ENCODE measurements around the gene CELA1. TPM values are rescaled to one million over a fixed set of nuclear protein-coding genes. Genes with fewer than 3 reads are reported as not detected.
A peak's percentile ranks its signal among the peaks of the same experiment; 100 is the strongest.

Gene CELA1
- total and polyA plus RNA-seq, 7 donors, result not detected

- intact Hi-C loops (cut with DNase I), result no loop called here
- H3K36me3 ChIP-seq (ENCODE audit: insufficient read depth in 1 of 2, low read depth in 1 of 2), result no peaks in the 10 kb centered on the region
- TF ChIP-seq CTCF (IDR thresholded peaks at IDR 0.05), result no peak
- no peaks in the 10 kb centered on the region for H3K27me3 ChIP-seq (ENCODE audit: insufficient read depth in 3 of 3, low read length in 2 of 3)
- no peak overlapping the region for H3K27ac ChIP-seq
- H3K4me3 ChIP-seq, result no peak overlapping the region
- ATAC-seq, result no peak
- no peaks in the 10 kb centered on the region for H3K9me3 ChIP-seq
- no peak for DNase-seq
- 92 to 94% (median 92%) methylated on average over 4 of the region's 4 CpGs for WGBS, 3 donors
- H3K4me1 ChIP-seq, result no peaks in the 10 kb centered on the region
Measured at GRCh38 chr12:51324953-51325352, 21.5 kb downstream of the CELA1 start.

- Histone ChIP-seq H3K36me3 (ENCODE audit: insufficient read depth in 1 of 2, low read depth in 1 of 2) (no peaks in the 10 kb centered on the region), H3K4me1 (no peaks in the 10 kb centered on the region), H3K27ac (no peak within 1 kb of the TSS), H3K4me3 (peak within 1 kb of the TSS; percentile 42), H3K9me3 (no peaks in the 10 kb centered on the region), H3K27me3 (ENCODE audit: insufficient read depth in 3 of 3, low read length in 2 of 3) (no peaks in the 10 kb centered on the region)
- peak in 2 of 4 donors; percentile 24 to 46 for ATAC-seq
- 89 to 93% (median 90%) methylated on average over 60 of the region's 60 CpGs for WGBS, 3 donors
- TF ChIP-seq CTCF (IDR thresholded peaks at IDR 0.05), result no peak
- peak; percentile 52 to 75 for DNase-seq
- intact Hi-C loops (cut with DNase I), result no loop called here
Measured at GRCh38 chr12:51323966-51324895, 22.2 kb downstream of the CELA1 start, which contains the start of gene BIN2. Gene BIN2 (minus strand): TSS chr12:51324174. CDS start chr12:51324102, 72 bp downstream.

GRCh38 chr12:51323317-51323960 lies 23.0 kb downstream of the CELA1 start:
- WGBS, 3 donors, result 82 to 93% (median 87%) methylated on average over 15 of the region's 15 CpGs

GRCh38 chr12:51322452-51322851 lies 24.0 kb downstream of the CELA1 start:
- peak overlapping the region; percentile 42 for H3K4me3 ChIP-seq
- no peaks in the 10 kb centered on the region for H3K27me3 ChIP-seq (ENCODE audit: insufficient read depth in 3 of 3, low read length in 2 of 3)
- intact Hi-C loops (cut with DNase I), result no loop called here
- H3K36me3 ChIP-seq (ENCODE audit: insufficient read depth in 1 of 2, low read depth in 1 of 2), result no peaks in the 10 kb centered on the region
- ATAC-seq, result no peak
- H3K27ac ChIP-seq, result no peak overlapping the region
- no peaks in the 10 kb centered on the region for H3K9me3 ChIP-seq
- H3K4me1 ChIP-seq, result no peaks in the 10 kb centered on the region
- no peak for TF ChIP-seq CTCF (IDR thresholded peaks at IDR 0.05)
- DNase-seq, result no peak
- WGBS, 3 donors, result 80 to 94% (median 88%) methylated on average over 5 of the region's 5 CpGs

More at GRCh38 chr12:51323317-51323960, 23.0 kb downstream of the CELA1 start:
- H3K9me3 ChIP-seq, result no peaks in the 10 kb centered on the region
- intact Hi-C loops (cut with DNase I), result no loop called here
- no peak overlapping the region for H3K27ac ChIP-seq
- TF ChIP-seq CTCF (IDR thresholded peaks at IDR 0.05), result no peak
- DNase-seq (no peak), ATAC-seq (no peak)
- H3K4me1 ChIP-seq, result no peaks in the 10 kb centered on the region
- peak overlapping the region; percentile 42 for H3K4me3 ChIP-seq
- H3K36me3 ChIP-seq (ENCODE audit: insufficient read depth in 1 of 2, low read depth in 1 of 2), result no peaks in the 10 kb centered on the region
- no peaks in the 10 kb centered on the region for H3K27me3 ChIP-seq (ENCODE audit: insufficient read depth in 3 of 3, low read length in 2 of 3)
